Measurements from ENCODE around the gene CCNA2.

CCNA2 gene

GRCh38 chr4:121769341-121769740 lies 54.3 kb downstream of the CCNA2 start:
- DNase-seq, result no peak

DNA sequence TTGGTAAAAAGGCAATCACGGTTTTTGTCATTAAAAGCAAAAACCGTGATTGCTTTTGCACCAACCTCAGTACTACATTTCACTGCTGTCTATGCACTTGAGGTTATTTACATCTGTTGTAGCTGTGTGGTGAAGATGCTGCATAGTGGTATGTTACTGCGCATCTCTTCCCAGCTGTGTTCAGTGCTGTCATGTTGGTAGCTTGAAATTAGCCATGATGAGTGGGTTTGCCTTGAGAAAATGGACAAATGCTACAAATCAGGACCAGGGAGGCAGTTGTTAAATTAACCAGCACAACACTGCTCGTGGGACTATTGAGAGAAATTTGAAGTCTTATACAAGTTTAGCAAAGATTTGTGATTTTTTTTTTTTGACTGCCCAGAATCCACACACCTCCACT lies 56.5 kb downstream of the CCNA2 start:
- DNase-seq, result no peak
